HepG2 (cell line): ENCODE results near the gene MXRA7. TPM values are rescaled to one million over a fixed set of nuclear protein-coding genes. Genes with fewer than 3 reads are reported as not detected.

ENCODE experiments used
- ATF1 ChIP-seq: IDR thresholded peaks from 2 replicates; pipeline ENCODE4 v1.6.1; 2016; ENCODE audit warnings: mild to moderate bottlenecking, control low read depth
- GATAD2A ChIP-seq: IDR thresholded peaks from 2 replicates; pipeline ENCODE4 v1.6.1; 2016
- HNRNPK ChIP-seq: fragments of 200-400 bp; formaldehyde crosslinking; IDR thresholded peaks from 2 replicates; pipeline ENCODE4 v1.6.1; 2018; ENCODE audit warnings: low read length, low read depth, moderate library complexity, mild to moderate bottlenecking; ENCODE audit not compliant: poor library complexity, severe bottlenecking
- IRF2 ChIP-seq: IDR thresholded peaks from 2 replicates; pipeline ENCODE4 v1.6.1; 2018; ENCODE audit warnings: missing genetic modification reagents, missing compliant biosample characterization
- ISL2 ChIP-seq: sonication (generic); formaldehyde crosslinking; IDR thresholded peaks from 2 replicates; pipeline ENCODE4 v1.5.0; 2020; ENCODE audit warnings: missing genetic modification reagents
- KLF16 ChIP-seq, 2 experiments: sonication (generic) in 1 of 2; formaldehyde crosslinking in 1 of 2; IDR thresholded peaks; 2 replicates each; pipeline versions ENCODE4 v1.6.1 to v1.8.0; 2016 to 2023; ENCODE audit warnings: missing genetic modification reagents in 2 of 2, missing compliant biosample characterization in 1 of 2
- PHF20 ChIP-seq: sonication (generic); formaldehyde crosslinking; IDR thresholded peaks from 2 replicates; pipeline ENCODE4 v1.5.0; 2020; ENCODE audit warnings: mild to moderate bottlenecking, missing genetic modification reagents
- PITX1 ChIP-seq: sonication (generic); formaldehyde crosslinking; IDR thresholded peaks from 2 replicates; pipeline ENCODE4 v1.5.1; 2020; ENCODE audit warnings: mild to moderate bottlenecking, missing genetic modification reagents
- ZBTB7B ChIP-seq: sonication (generic); formaldehyde crosslinking; IDR thresholded peaks from 2 replicates; pipeline ENCODE4 v1.4.0; 2020; ENCODE audit warnings: missing genetic modification reagents
- ZFP36L1 ChIP-seq: sonication (generic); formaldehyde crosslinking; IDR thresholded peaks from 2 replicates; pipeline ENCODE4 v1.8.0; 2022; ENCODE audit warnings: mild to moderate bottlenecking, missing genetic modification reagents, moderate library complexity
- ZNF335 ChIP-seq: sonication (generic); formaldehyde crosslinking; IDR thresholded peaks from 2 replicates; pipeline ENCODE4 v1.4.0; 2020; ENCODE audit warnings: missing genetic modification reagents
- polyA plus RNA-seq, 8 experiments: library from polyadenylated mRNA; depleted of rRNA in 3 of 8; stranded (reverse) in 7 of 8; unstranded in 1 of 8; fragments of >200 nt; fragmentation: Illumina TruSeq in 4 of 8; extraction: Trizol in 4 of 8; gene quantifications; 2 replicates each; pipeline versions ENCODE4 v1.2.1 to v1.2.3, GENCODE V29; 2011 to 2016; ENCODE audit warnings: low read depth in 4 of 8, missing spikeins in 1 of 8, mixed read lengths in 1 of 8; ENCODE audit not compliant: insufficient read depth in 1 of 8
- total RNA-seq, 5 experiments: library from RNA; depleted of rRNA; stranded (reverse); fragments of >200 nt; fragmentation: Illumina TruSeq; extraction: Trizol; gene quantifications; 2 replicates each; pipeline ENCODE4 v1.2.3, GENCODE V29; 2016; ENCODE audit warnings: low read depth in 1 of 5
- TF ChIP-seq, protein P1 (sequence below): sonication (generic); formaldehyde crosslinking; IDR thresholded peaks from 2 replicates; pipeline ENCODE4 v1.5.1; 2020; ENCODE audit warnings: mild to moderate bottlenecking, missing genetic modification reagents, borderline replicate concordance
- TF ChIP-seq, protein P2 (sequence below): conservative IDR thresholded peaks from 2 replicates; pipeline ENCODE4 v1.6.1; 2018; ENCODE audit warnings: missing genetic modification reagents
- TF ChIP-seq, protein P3 (sequence below): sonication (generic); formaldehyde crosslinking; IDR thresholded peaks from 2 replicates; pipeline ENCODE4 v1.5.0; 2020; ENCODE audit warnings: mild to moderate bottlenecking, missing genetic modification reagents, borderline replicate concordance
- TF ChIP-seq, protein P4 (sequence below): sonication (generic); formaldehyde crosslinking; IDR thresholded peaks from 2 replicates; pipeline ENCODE4 v1.4.0; 2020; ENCODE audit warnings: mild to moderate bottlenecking, missing genetic modification reagents
- TF ChIP-seq, protein P5 (sequence below): sonication (generic); formaldehyde crosslinking; IDR thresholded peaks from 2 replicates; pipeline ENCODE4 v1.8.1; 2023; ENCODE audit warnings: mild to moderate bottlenecking, moderate library complexity, missing genetic modification reagents

Gene MXRA7
- total and polyA plus RNA-seq, 2 of the 13 experiments (the other 11 are each of a cell fraction or from before 2014, with no cell fraction given): 44.8 to 112 TPM

DNA sequence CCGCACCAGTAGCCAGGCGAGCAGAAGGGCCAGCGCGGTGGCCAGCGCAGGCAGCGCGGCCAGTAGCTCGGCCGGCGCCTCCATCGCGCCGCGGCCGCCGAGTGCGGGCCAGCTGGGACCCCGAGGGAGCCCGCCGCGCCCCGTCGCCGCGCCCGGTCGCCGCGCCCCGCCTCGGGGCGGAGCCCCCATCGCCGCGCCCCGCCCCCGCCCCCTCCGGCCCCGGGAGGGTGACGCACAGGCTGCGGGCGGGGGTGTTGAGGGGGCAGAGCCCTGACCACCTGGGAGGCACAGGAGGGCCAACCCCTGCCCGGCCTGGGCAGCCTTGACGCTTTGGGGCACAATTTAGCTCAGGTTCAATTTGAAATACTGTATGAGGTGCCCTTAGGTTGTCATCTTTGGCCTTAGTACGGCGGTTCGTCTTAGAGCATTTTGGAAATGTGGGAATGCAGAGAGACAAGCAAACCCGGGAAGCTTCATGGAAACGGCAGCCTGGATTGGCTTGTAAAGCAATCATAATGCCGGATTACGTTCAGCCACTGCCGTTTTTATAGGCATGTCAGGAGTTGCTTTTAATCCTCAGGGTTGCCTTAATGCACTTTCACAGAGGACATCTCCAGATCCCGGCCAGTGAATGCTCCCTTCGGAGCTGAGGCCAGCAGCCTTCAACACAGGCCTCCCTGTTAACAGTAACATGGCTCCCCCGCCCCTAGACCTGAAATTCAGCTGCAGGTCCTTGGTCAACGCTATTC is at the start of gene MXRA7 (continued):
- TF ChIP-seq ATF1 (no peak), ZFP36L1 (CRISPR knock-in tag) (0 out of 2 replicates have a peak, but pooled peaks have one; percentile 32), ISL2 (CRISPR knock-in tag) (0 out of 2 replicates have a peak, but pooled peaks have one; percentile 15), KLF16 (CRISPR knock-in tag; IDR thresholded peaks at IDR 0.05) (peak in 1 of 2 experiments; percentile 41; a peak in 1 of 4 replicates), ZNF335 (CRISPR knock-in tag) (0 out of 2 replicates have a peak, but pooled peaks have one; percentile 53), PHF20 (CRISPR knock-in tag) (no peak), PITX1 (CRISPR knock-in tag) (peak; percentile 40; the same call in 1 of the 2 replicates), GATAD2A (CRISPR knock-in tag) (no peak), ZBTB7B (peak; percentile 67; the same call in 1 of the 2 replicates), HNRNPK (no peak), IRF2 (CRISPR knock-in tag) (peak; percentile 51; the same call in 1 of the 2 replicates)
- TF ChIP-seq, protein P1, sequence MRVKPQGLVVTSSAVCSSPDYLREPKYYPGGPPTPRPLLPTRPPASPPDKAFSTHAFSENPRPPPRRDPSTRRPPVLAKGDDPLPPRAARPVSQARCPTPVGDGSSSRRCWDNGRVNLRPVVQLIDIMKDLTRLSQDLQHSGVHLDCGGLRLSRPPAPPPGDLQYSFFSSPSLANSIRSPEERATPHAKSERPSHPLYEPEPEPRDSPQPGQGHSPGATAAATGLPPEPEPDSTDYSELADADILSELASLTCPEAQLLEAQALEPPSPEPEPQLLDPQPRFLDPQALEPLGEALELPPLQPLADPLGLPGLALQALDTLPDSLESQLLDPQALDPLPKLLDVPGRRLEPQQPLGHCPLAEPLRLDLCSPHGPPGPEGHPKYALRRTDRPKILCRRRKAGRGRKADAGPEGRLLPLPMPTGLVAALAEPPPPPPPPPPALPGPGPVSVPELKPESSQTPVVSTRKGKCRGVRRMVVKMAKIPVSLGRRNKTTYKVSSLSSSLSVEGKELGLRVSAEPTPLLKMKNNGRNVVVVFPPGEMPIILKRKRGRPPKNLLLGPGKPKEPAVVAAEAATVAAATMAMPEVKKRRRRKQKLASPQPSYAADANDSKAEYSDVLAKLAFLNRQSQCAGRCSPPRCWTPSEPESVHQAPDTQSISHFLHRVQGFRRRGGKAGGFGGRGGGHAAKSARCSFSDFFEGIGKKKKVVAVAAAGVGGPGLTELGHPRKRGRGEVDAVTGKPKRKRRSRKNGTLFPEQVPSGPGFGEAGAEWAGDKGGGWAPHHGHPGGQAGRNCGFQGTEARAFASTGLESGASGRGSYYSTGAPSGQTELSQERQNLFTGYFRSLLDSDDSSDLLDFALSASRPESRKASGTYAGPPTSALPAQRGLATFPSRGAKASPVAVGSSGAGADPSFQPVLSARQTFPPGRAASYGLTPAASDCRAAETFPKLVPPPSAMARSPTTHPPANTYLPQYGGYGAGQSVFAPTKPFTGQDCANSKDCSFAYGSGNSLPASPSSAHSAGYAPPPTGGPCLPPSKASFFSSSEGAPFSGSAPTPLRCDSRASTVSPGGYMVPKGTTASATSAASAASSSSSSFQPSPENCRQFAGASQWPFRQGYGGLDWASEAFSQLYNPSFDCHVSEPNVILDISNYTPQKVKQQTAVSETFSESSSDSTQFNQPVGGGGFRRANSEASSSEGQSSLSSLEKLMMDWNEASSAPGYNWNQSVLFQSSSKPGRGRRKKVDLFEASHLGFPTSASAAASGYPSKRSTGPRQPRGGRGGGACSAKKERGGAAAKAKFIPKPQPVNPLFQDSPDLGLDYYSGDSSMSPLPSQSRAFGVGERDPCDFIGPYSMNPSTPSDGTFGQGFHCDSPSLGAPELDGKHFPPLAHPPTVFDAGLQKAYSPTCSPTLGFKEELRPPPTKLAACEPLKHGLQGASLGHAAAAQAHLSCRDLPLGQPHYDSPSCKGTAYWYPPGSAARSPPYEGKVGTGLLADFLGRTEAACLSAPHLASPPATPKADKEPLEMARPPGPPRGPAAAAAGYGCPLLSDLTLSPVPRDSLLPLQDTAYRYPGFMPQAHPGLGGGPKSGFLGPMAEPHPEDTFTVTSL: 0 out of 2 replicates have a peak, but pooled peaks have one; percentile 35
- TF ChIP-seq, protein P2, sequence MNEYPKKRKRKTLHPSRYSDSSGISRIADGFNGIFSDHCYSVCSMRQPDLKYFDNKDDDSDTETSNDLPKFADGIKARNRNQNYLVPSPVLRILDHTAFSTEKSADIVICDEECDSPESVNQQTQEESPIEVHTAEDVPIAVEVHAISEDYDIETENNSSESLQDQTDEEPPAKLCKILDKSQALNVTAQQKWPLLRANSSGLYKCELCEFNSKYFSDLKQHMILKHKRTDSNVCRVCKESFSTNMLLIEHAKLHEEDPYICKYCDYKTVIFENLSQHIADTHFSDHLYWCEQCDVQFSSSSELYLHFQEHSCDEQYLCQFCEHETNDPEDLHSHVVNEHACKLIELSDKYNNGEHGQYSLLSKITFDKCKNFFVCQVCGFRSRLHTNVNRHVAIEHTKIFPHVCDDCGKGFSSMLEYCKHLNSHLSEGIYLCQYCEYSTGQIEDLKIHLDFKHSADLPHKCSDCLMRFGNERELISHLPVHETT: no peak
- TF ChIP-seq, protein P3, sequence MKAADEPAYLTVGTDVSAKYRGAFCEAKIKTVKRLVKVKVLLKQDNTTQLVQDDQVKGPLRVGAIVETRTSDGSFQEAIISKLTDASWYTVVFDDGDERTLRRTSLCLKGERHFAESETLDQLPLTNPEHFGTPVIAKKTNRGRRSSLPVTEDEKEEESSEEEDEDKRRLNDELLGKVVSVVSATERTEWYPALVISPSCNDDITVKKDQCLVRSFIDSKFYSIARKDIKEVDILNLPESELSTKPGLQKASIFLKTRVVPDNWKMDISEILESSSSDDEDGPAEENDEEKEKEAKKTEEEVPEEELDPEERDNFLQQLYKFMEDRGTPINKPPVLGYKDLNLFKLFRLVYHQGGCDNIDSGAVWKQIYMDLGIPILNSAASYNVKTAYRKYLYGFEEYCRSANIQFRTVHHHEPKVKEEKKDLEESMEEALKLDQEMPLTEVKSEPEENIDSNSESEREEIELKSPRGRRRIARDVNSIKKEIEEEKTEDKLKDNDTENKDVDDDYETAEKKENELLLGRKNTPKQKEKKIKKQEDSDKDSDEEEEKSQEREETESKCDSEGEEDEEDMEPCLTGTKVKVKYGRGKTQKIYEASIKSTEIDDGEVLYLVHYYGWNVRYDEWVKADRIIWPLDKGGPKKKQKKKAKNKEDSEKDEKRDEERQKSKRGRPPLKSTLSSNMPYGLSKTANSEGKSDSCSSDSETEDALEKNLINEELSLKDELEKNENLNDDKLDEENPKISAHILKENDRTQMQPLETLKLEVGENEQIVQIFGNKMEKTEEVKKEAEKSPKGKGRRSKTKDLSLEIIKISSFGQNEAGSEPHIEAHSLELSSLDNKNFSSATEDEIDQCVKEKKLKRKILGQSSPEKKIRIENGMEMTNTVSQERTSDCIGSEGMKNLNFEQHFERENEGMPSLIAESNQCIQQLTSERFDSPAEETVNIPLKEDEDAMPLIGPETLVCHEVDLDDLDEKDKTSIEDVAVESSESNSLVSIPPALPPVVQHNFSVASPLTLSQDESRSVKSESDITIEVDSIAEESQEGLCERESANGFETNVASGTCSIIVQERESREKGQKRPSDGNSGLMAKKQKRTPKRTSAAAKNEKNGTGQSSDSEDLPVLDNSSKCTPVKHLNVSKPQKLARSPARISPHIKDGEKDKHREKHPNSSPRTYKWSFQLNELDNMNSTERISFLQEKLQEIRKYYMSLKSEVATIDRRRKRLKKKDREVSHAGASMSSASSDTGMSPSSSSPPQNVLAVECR (CRISPR knock-in tag): 0 out of 2 replicates have a peak, but pooled peaks have one; percentile 17
- TF ChIP-seq, protein P4, sequence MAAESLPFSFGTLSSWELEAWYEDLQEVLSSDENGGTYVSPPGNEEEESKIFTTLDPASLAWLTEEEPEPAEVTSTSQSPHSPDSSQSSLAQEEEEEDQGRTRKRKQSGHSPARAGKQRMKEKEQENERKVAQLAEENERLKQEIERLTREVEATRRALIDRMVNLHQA (CRISPR knock-in tag): no peak
- TF ChIP-seq, protein P5, sequence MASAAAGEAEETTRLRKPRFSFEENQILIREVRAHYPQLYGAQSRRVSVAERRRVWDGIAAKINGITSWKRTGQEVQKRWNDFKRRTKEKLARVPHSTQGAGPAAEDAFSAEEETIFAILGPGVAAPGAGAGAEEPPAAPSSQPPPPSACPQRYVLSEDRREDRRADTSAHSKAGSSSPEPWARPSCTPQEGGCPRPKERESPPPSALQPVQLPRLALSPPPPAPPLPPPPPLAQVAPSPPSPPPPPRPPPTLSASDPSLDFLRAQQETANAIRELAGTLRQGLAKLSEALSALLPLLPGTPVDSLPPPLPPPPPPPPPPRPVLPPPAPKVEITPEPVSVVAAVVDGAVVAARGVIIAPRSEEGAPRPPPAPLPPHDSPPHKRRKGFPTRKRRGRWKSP (CRISPR knock-in tag): no peak
